Measurements from ENCODE around the gene OR2V2. TPM values are rescaled to one million over a fixed set of nuclear protein-coding genes. Genes with fewer than 3 reads are reported as not detected.

The OR2V2 gene
- total RNA-seq, 1 donor from 2014 or later: not detected

DNA sequence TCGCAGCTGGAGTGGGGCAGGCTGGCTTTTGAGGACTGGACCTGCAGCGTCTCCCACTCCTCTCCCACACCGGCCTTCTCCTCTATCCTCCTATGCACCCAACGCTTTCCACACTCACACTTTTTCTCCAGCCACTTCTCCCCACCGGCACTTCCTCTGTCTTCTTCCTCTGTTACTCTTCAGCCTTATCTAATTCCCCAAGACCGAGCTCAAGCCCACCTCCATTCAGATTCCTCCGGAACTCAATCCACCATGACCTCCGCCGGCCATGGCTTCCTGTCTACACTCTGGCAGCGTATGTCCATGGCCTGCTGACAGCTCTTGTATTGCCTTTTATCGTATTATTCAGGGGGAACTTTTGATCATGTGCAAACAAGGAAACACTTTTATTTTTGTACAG is 15.9 kb upstream of the OR2V2 start:
- intact Hi-C loops (cut with micrococcal nuclease): no loop called here

DNA sequence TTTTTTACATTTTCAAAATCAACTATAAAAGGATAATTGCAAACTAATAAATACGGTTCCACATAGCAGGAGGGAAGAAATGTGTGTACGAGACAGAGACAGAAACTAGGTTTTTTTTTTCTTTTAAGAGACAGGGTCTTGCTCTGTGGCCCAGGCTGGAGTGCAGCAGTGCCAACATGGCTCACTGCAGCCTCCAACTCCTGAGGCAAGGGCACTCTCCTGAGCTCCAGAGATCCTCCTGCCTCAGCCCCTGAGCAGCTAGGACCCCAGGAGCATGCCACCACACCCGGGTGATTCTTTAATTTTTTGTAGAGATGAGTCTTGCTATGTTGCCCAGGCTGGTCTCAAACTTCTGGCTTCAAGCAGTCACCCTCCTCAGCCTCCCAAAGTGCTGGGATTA is 14.3 kb upstream of the OR2V2 start:
- DNase-seq: no peak
- Histone ChIP-seq H3K27ac (replicated peaks) (peak overlapping the region; percentile 56), H3K9me3 (replicated peaks) (peaks cover 16% of the 10 kb centered on the region), H3K4me3 (no peak overlapping the region), H3K27me3 (ENCODE audit: low read depth) (peaks cover 39% of the 10 kb centered on the region), H3K4me1 (peaks cover 5% of the 10 kb centered on the region), H3K36me3 (no peaks in the 10 kb centered on the region)
- TF ChIP-seq, protein P1, sequence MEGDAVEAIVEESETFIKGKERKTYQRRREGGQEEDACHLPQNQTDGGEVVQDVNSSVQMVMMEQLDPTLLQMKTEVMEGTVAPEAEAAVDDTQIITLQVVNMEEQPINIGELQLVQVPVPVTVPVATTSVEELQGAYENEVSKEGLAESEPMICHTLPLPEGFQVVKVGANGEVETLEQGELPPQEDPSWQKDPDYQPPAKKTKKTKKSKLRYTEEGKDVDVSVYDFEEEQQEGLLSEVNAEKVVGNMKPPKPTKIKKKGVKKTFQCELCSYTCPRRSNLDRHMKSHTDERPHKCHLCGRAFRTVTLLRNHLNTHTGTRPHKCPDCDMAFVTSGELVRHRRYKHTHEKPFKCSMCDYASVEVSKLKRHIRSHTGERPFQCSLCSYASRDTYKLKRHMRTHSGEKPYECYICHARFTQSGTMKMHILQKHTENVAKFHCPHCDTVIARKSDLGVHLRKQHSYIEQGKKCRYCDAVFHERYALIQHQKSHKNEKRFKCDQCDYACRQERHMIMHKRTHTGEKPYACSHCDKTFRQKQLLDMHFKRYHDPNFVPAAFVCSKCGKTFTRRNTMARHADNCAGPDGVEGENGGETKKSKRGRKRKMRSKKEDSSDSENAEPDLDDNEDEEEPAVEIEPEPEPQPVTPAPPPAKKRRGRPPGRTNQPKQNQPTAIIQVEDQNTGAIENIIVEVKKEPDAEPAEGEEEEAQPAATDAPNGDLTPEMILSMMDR (IDR thresholded peaks at IDR 0.05; ENCODE audit: borderline replicate concordance): no peak
- intact Hi-C loops (cut with micrococcal nuclease): no loop called here

More for the DNA sequence above, 15.9 kb upstream of the OR2V2 start:
- TF ChIP-seq, protein P1 (IDR thresholded peaks at IDR 0.05; ENCODE audit: borderline replicate concordance): no peak
- Histone ChIP-seq H3K36me3 (no peaks in the 10 kb centered on the region), H3K4me3 (no peak overlapping the region), H3K27ac (replicated peaks) (no peak overlapping the region), H3K4me1 (peaks cover 5% of the 10 kb centered on the region), H3K9me3 (replicated peaks) (peaks cover 10% of the 10 kb centered on the region), H3K27me3 (ENCODE audit: low read depth) (peaks cover 55% of the 10 kb centered on the region)
- DNase-seq: no peak

DNA sequence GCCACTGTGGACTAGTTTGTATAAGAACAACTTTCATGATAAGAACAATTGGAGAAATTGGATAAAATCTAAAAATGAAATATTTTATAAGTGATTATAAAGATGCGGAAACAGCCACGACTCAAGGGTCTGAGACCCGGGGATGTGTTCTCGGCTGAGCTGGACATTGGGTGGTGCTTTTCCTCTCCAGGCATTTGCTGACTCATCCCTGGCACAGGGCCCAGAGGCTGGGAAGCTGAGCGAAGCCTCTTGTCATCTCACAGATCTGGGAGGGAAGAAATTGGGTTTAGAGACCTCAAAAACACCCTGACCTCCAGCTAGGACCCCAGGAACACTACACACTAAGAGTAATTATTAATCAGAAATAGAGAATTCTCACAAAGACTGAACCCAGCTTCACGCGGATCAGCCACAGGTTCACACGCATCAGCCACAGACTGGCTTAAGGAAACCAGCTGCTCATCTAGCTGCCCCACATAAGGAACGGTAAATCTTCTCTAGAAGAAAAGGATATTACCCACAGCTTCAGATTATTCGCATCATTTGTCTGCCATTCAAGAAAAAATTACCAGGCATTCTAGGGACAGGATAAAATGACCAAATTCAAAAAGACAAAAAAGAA is 13.7 kb upstream of the OR2V2 start:
- peak overlapping the region; percentile 56 for H3K27ac ChIP-seq (replicated peaks)
- H3K36me3 ChIP-seq: no peaks in the 10 kb centered on the region
- DNase-seq: peak; percentile 80
- H3K27me3 ChIP-seq (ENCODE audit: low read depth): peaks cover 33% of the 10 kb centered on the region
- peaks cover 17% of the 10 kb centered on the region for H3K9me3 ChIP-seq (replicated peaks)
- no peak overlapping the region for H3K4me3 ChIP-seq
- intact Hi-C loops (cut with micrococcal nuclease): no loop called here
- TF ChIP-seq, protein P1 (IDR thresholded peaks at IDR 0.05; ENCODE audit: borderline replicate concordance): no peak
- H3K4me1 ChIP-seq: peaks cover 5% of the 10 kb centered on the region

GRCh38 chr5:181134259-181134658 is 13.1 kb upstream of the OR2V2 start:
- TF ChIP-seq, protein P1 (IDR thresholded peaks at IDR 0.05; ENCODE audit: borderline replicate concordance): no peak
- Histone ChIP-seq H3K36me3 (no peaks in the 10 kb centered on the region), H3K27me3 (ENCODE audit: low read depth) (peaks cover 27% of the 10 kb centered on the region), H3K4me1 (peaks cover 5% of the 10 kb centered on the region), H3K9me3 (replicated peaks) (peaks cover 20% of the 10 kb centered on the region), H3K27ac (replicated peaks) (no peak overlapping the region), H3K4me3 (no peak overlapping the region)
- DNase-seq: no peak
- intact Hi-C loops (cut with micrococcal nuclease): no loop called here

DNA sequence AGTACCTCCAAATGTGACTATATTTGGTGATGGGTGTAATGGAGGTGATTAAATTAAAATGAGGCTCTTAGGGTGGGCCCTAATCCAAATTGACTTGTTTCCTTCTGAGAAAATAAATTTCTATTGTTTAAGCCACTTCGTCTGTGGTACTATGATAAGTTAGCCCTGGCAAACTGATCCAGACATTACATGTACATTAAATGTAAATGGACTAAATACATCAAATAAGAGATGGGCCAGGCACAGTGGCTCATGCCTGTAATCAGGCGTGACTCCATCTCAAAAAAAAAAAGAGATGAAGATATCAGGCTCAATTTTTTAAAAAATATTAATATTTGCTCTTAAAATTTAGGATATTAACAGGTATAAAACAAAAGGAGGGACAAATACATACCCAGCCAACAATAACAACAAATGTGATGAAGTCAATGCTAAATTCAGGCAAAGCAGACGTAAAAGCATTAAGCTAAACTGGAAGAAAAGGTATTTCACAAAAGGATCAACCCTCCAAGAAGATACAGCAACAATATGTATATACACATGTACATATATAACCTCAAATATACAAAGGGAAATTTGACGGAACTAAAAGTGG is 10.9 kb upstream of the OR2V2 start:
- DNase-seq: no peak
- H3K4me1 ChIP-seq: peaks cover 5% of the 10 kb centered on the region
- no peaks in the 10 kb centered on the region for H3K36me3 ChIP-seq
- no peak overlapping the region for H3K27ac ChIP-seq (replicated peaks)
- peaks cover 21% of the 10 kb centered on the region for H3K27me3 ChIP-seq (ENCODE audit: low read depth)
- TF ChIP-seq, protein P1 (IDR thresholded peaks at IDR 0.05; ENCODE audit: borderline replicate concordance): no peak
- H3K9me3 ChIP-seq (replicated peaks): peaks cover 20% of the 10 kb centered on the region
- intact Hi-C loops (cut with micrococcal nuclease): no loop called here
- H3K4me3 ChIP-seq: no peak overlapping the region
